Mucosa of descending colon (tissue), 3 donors: ENCODE results near the gene DUSP16. TPM values are rescaled to one million over a fixed set of nuclear protein-coding genes. Genes with fewer than 3 reads are reported as not detected.

Source experiments
- ATAC-seq: fragments of 200-7000 bp; cut with Tn5 transposase; one replicate; pipeline ENCODE4 v1.9.1; 2020; ENCODE audit warnings: mild to moderate bottlenecking, moderate library complexity
- DNase-seq, 3 donors: peaks; one replicate each; pipeline ENCODE4 v3.0.0-alpha.2; 2020
- H3K36me3 ChIP-seq: fragments of 200-600 bp; one replicate; pipeline ENCODE4 v1.8.0; 2021; ENCODE audit warnings: low read depth, mild to moderate bottlenecking
- H3K4me1 ChIP-seq: fragments of 200-600 bp; one replicate; pipeline ENCODE4 v1.8.0; 2021; ENCODE audit warnings: low read depth, mild to moderate bottlenecking
- H3K4me3 ChIP-seq: fragments of 200-600 bp; one replicate; pipeline ENCODE4 v1.8.0; 2021; ENCODE audit warnings: mild to moderate bottlenecking
- H3K9me3 ChIP-seq: fragments of 200-600 bp; one replicate; pipeline ENCODE4 v1.8.0; 2021; ENCODE audit warnings: mild to moderate bottlenecking
- CTCF ChIP-seq: fragments of 200-600 bp; IDR thresholded peaks from one replicate; pipeline ENCODE4 v1.8.0; 2022; ENCODE audit warnings: antibody characterized with exemption, mild to moderate bottlenecking
- intact Hi-C, 2 donors: fragments of 100-400 bp; cut with DNase I in 1 of 2; cut with micrococcal nuclease in 1 of 2; formaldehyde crosslinking; loops; one replicate each; pipeline versions ENCODE4 v1.11.0 to v1.11.1; 2022; cut with DNase I, micrococcal nuclease
- total RNA-seq, 3 donors: library from RNA; stranded (reverse); fragmentation: NEBNext Ultra II Directional in 2 of 3; extraction: Animal tissue kit (Norgen Biotek cat#: 25700) in 2 of 3; gene quantifications; one replicate each; pipeline versions ENCODE4 v1.2.1 to v1.2.4, GENCODE V29; 2021 to 2023
- donor health status: DM: no; HTN: no; CAD: no; lungs with moderate emphysema.
- donor health status: DM: no; HTN: no; CAD: no.
- donor health status: DM: no; HTN: yes; CAD: no.

Gene DUSP16
- total RNA-seq, 3 donors from 2014 or later, result 42.3 to 61.8 (median 42.9) TPM

GRCh38 chr12:12480074-12480473 is 82.6 kb downstream of the DUSP16 start:
- Histone ChIP-seq H3K4me1 (no peaks in the 10 kb centered on the region), H3K9me3 (no peaks in the 10 kb centered on the region), H3K36me3 (peaks cover 4% of the 10 kb centered on the region), H3K4me3 (no peak overlapping the region)
- no peak for TF ChIP-seq CTCF
- intact Hi-C loops, result no loop called here
- ATAC-seq, result no peak
- no peak for DNase-seq

- H3K9me3 ChIP-seq, result no peaks in the 10 kb centered on the region
- intact Hi-C loops, result no loop called here
- TF ChIP-seq CTCF, result no peak
- H3K4me1 ChIP-seq, result no peaks in the 10 kb centered on the region
- DNase-seq, result no peak
- peaks cover 4% of the 10 kb centered on the region for H3K36me3 ChIP-seq
- ATAC-seq, result no peak
- no peak overlapping the region for H3K4me3 ChIP-seq
These were observed 85.2 kb downstream of the DUSP16 start for GRCh38 chr12:12477532-12477890.

- ATAC-seq (no peak), DNase-seq (no peak)
- intact Hi-C loops, result no loop called here
- Histone ChIP-seq H3K4me3 (no peak overlapping the region), H3K36me3 (peaks cover 4% of the 10 kb centered on the region), H3K9me3 (no peaks in the 10 kb centered on the region), H3K4me1 (no peaks in the 10 kb centered on the region)
- TF ChIP-seq CTCF, result no peak
These were observed 85.7 kb downstream of the DUSP16 start for GRCh38 chr12:12476857-12477531.

- TF ChIP-seq CTCF, result no peak
- H3K9me3 ChIP-seq, result no peaks in the 10 kb centered on the region
- no peaks in the 10 kb centered on the region for H3K4me1 ChIP-seq
- peaks cover 4% of the 10 kb centered on the region for H3K36me3 ChIP-seq
- no peak overlapping the region for H3K4me3 ChIP-seq
- DNase-seq (peak in 1 of 3 donors; percentile 25), ATAC-seq (peak; percentile 73)
- intact Hi-C loops, result no loop called here
These were observed 87.5 kb downstream of the DUSP16 start for GRCh38 chr12:12474931-12475795.

GRCh38 chr12:12474471-12474928 is 88.2 kb downstream of the DUSP16 start:
- no peaks in the 10 kb centered on the region for H3K9me3 ChIP-seq
- DNase-seq (no peak), ATAC-seq (peak; percentile 33)
- intact Hi-C loops, result no loop called here
- no peaks in the 10 kb centered on the region for H3K4me1 ChIP-seq
- no peak for TF ChIP-seq CTCF
- peaks cover 4% of the 10 kb centered on the region for H3K36me3 ChIP-seq
- H3K4me3 ChIP-seq, result no peak overlapping the region
